HepG2 (cell line): ENCODE results near the gene HMGCLL1. TPM values are rescaled to one million over a fixed set of nuclear protein-coding genes. Genes with fewer than 3 reads are reported as not detected.

Experiments
- ATAC-seq: fragments of 200-7000 bp; cut with Tn5 transposase; 3 replicates; pipeline ENCODE4 v1.9.1; 2020; ENCODE audit warnings: mild to moderate bottlenecking, moderate library complexity
- BruUV-seq: library from RNA; stranded (reverse); fragments of 400-500 nt; replicated peaks from 2 replicates; lab custom pipeline; 2021; lab: Mats Ljungman, UMichigan
- CTCF ChIA-PET: fragments of 300-600 bp; formaldehyde crosslinking; extraction: SDS; loops from one replicate; lab custom pipeline; 2021; ENCODE audit warnings: low total read pairs, inconsistent platforms, low intra/inter-chr PET ratio; lab: Yijun Ruan, JAX
- POLR2A ChIA-PET: fragments of 350-600 bp; sonication (Branson Sonifier 250); formaldehyde crosslinking; loops from one replicate; lab custom pipeline; 2020; ENCODE audit warnings: antibody characterized with exemption, inconsistent platforms; lab: Yijun Ruan, JAX
- DNase-seq: peaks from one replicate; pipeline ENCODE4 v3.0.0-alpha.2; 2015; ENCODE audit warnings: low spot score
- FAIRE-seq: peaks from 3 replicates; lab custom pipeline; 2011; peaks lifted over from hg19 to GRCh38; lab: Jason Lieb, UNC
- H2AFZ ChIP-seq: one replicate; pipeline ENCODE4 v1.6.1; 2011; ENCODE audit warnings: low read length, inconsistent platforms
- H3K27ac ChIP-seq: fragments of 300-600 bp; 3 replicates; pipeline ENCODE4 v1.8.0; 2011; ENCODE audit warnings: mixed run types, mild to moderate bottlenecking, mixed read lengths, low read length, inconsistent platforms; ENCODE audit not compliant: insufficient read depth; ENCODE audit errors: extremely low read length
- H3K27me3 ChIP-seq, 2 experiments: fragments of 200-600 bp in 1 of 2; 2 replicates in 1 of 2; 3 replicates in 1 of 2; pipeline versions ENCODE4 v1.6.0 to v1.8.0; 2011; ENCODE audit warnings: low read length in 2 of 2, mild to moderate bottlenecking in 2 of 2, moderate library complexity in 2 of 2, inconsistent platforms in 1 of 2; ENCODE audit not compliant: insufficient read depth in 2 of 2, control insufficient read depth in 1 of 2
- H3K36me3 ChIP-seq, 2 experiments: fragments of 200-600 bp in 1 of 2; replicated peaks in 1 of 2; 2 replicates in 1 of 2; 3 replicates in 1 of 2; pipeline versions ENCODE4 v1.5.1 to v1.8.0; 2011; ENCODE audit warnings: low read length in 2 of 2, inconsistent platforms in 1 of 2; ENCODE audit not compliant: insufficient read depth in 2 of 2, control insufficient read depth in 1 of 2
- H3K4me1 ChIP-seq: 2 replicates; pipeline ENCODE4 v1.5.1; 2012; ENCODE audit warnings: low read length, inconsistent platforms; ENCODE audit not compliant: insufficient read depth
- H3K4me2 ChIP-seq: 2 replicates; pipeline ENCODE4 v1.6.0; 2011; ENCODE audit warnings: low read depth, low read length, inconsistent platforms
- H3K4me3 ChIP-seq, 3 experiments: fragments of 200-600 bp in 1 of 3; sonication (generic), shearing (Covaris generic) in 1 of 3; replicated peaks in 1 of 3; 2 replicates each; pipeline ENCODE4 v1.5.1; 2011 to 2016; ENCODE audit warnings: low read length in 3 of 3, inconsistent platforms in 2 of 3, low read depth in 2 of 3, mild to moderate bottlenecking in 2 of 3, control low read depth in 1 of 3, mixed read lengths in 1 of 3; ENCODE audit not compliant: insufficient read depth in 1 of 3
- H3K79me2 ChIP-seq: one replicate; pipeline ENCODE4 v1.6.1; 2011; ENCODE audit warnings: low read length, inconsistent platforms; ENCODE audit not compliant: insufficient read depth
- H3K9ac ChIP-seq: 2 replicates; pipeline ENCODE4 v1.6.0; 2011; ENCODE audit warnings: mild to moderate bottlenecking, low read depth, low read length, inconsistent platforms; ENCODE audit not compliant: insufficient read depth
- H3K9me3 ChIP-seq: 2 replicates; pipeline ENCODE4 v1.5.1; 2012; ENCODE audit warnings: mild to moderate bottlenecking, low read length
- H4K20me1 ChIP-seq: 2 replicates; pipeline ENCODE4 v1.6.0; 2011; ENCODE audit warnings: inconsistent platforms, mild to moderate bottlenecking, low read length, moderate library complexity; ENCODE audit not compliant: insufficient read depth
- CREB1 ChIP-seq, 2 experiments: fragments of 450-650 bp in 1 of 2; IDR thresholded peaks; 2 replicates each; pipeline ENCODE4 v1.6.1; 2016 to 2017; ENCODE audit warnings: control low read depth in 1 of 2, mild to moderate bottlenecking in 1 of 2, missing compliant biosample characterization in 1 of 2, missing genetic modification characterization in 1 of 2
- KLF6 ChIP-seq: IDR thresholded peaks from 2 replicates; pipeline ENCODE4 v1.8.0; 2016; ENCODE audit warnings: missing biosample characterization, missing genetic modification reagents
- NFE2 ChIP-seq: sonication (generic); formaldehyde crosslinking; IDR thresholded peaks from 2 replicates; pipeline ENCODE4 v1.4.0; 2020; ENCODE audit warnings: missing genetic modification reagents
- NFYC ChIP-seq: IDR thresholded peaks from 2 replicates; pipeline ENCODE4 v1.6.1; 2016; ENCODE audit warnings: missing genetic modification reagents, missing compliant biosample characterization
- RFX1 ChIP-seq: fragments of 450-650 bp; IDR thresholded peaks from 2 replicates; pipeline ENCODE4 v1.6.1; 2017
- TCF7L2 ChIP-seq: IDR thresholded peaks from 2 replicates; pipeline ENCODE4 v1.6.1; 2011; ENCODE audit warnings: mild to moderate bottlenecking, low read depth, low read length, moderate library complexity
- ZEB1 ChIP-seq: IDR thresholded peaks from 2 replicates; pipeline ENCODE4 v1.6.1; 2012; ENCODE audit warnings: mild to moderate bottlenecking, low read depth, inconsistent platforms; ENCODE audit not compliant: insufficient replicate concordance
- ZMAT3 ChIP-seq: sonication (generic); formaldehyde crosslinking; conservative IDR thresholded peaks from 2 replicates; pipeline ENCODE4 v1.7.0; 2021; ENCODE audit warnings: missing genetic modification reagents
- ZNF10 ChIP-seq: sonication (generic); formaldehyde crosslinking; IDR thresholded peaks from 2 replicates; pipeline ENCODE4 v1.4.0; 2020; ENCODE audit warnings: mild to moderate bottlenecking, low read depth, missing genetic modification reagents, borderline replicate concordance
- ZNF101 ChIP-seq: sonication (generic); formaldehyde crosslinking; IDR thresholded peaks from 2 replicates; pipeline ENCODE4 v1.4.0; 2020; ENCODE audit warnings: mild to moderate bottlenecking, low read depth, missing genetic modification reagents, borderline replicate concordance
- ZNF136 ChIP-seq: sonication (generic); formaldehyde crosslinking; IDR thresholded peaks from 2 replicates; pipeline ENCODE4 v1.8.1; 2022; ENCODE audit warnings: low read depth, mild to moderate bottlenecking, moderate library complexity, missing genetic modification reagents
- ZNF17 ChIP-seq: sonication (generic); formaldehyde crosslinking; IDR thresholded peaks from 2 replicates; pipeline ENCODE4 v1.5.0; 2020; ENCODE audit warnings: mild to moderate bottlenecking, missing genetic modification reagents
- ZNF180 ChIP-seq: sonication (generic); formaldehyde crosslinking; IDR thresholded peaks from 2 replicates; pipeline ENCODE4 v1.4.0; 2020; ENCODE audit warnings: low read depth, missing genetic modification reagents, borderline replicate concordance
- ZNF556 ChIP-seq: sonication (generic); formaldehyde crosslinking; IDR thresholded peaks from 2 replicates; pipeline ENCODE4 v1.4.0; 2020; ENCODE audit warnings: mild to moderate bottlenecking, missing genetic modification reagents, borderline replicate concordance
- ZNF570 ChIP-seq: sonication (generic); formaldehyde crosslinking; IDR thresholded peaks from 2 replicates; pipeline ENCODE4 v1.4.0; 2020; ENCODE audit warnings: mild to moderate bottlenecking, missing genetic modification reagents, borderline replicate concordance
- ZNF598 ChIP-seq: sonication (generic); formaldehyde crosslinking; IDR thresholded peaks from 2 replicates; pipeline ENCODE4 v1.5.1; 2020; ENCODE audit warnings: mild to moderate bottlenecking, missing genetic modification reagents, borderline replicate concordance
- WGBS: methylation state at CpG from one replicate; pipeline ENCODE4 v1.1.6; 2017; ENCODE audit warnings: low lambda C conversion rate; 5-methylcytosine and 5-hydroxymethylcytosine counted together
- in situ Hi-C: cut with HindIII; loops from 2 replicates; pipeline ENCODE4 v1.10.0; 2017; ENCODE audit warnings: low pct_unique_long_range_greater_than_20kb; ENCODE audit not compliant: extremely low pct_ligation_motif_present
- intact Hi-C: fragments of 100-400 bp; cut with micrococcal nuclease; formaldehyde crosslinking; loops from one replicate; pipeline ENCODE4 v1.10.0; 2022; ENCODE audit not compliant: unreplicated experiment
- polyA plus RNA-seq, 8 experiments: library from polyadenylated mRNA; depleted of rRNA in 3 of 8; stranded (reverse) in 7 of 8; unstranded in 1 of 8; fragments of >200 nt; fragmentation: Illumina TruSeq in 4 of 8; extraction: Trizol in 4 of 8; gene quantifications; 2 replicates each; pipeline versions ENCODE4 v1.2.1 to v1.2.3, GENCODE V29; 2011 to 2016; ENCODE audit warnings: low read depth in 4 of 8, missing spikeins in 1 of 8, mixed read lengths in 1 of 8; ENCODE audit not compliant: insufficient read depth in 1 of 8
- total RNA-seq, 5 experiments: library from RNA; depleted of rRNA; stranded (reverse); fragments of >200 nt; fragmentation: Illumina TruSeq; extraction: Trizol; gene quantifications; 2 replicates each; pipeline ENCODE4 v1.2.3, GENCODE V29; 2016; ENCODE audit warnings: low read depth in 1 of 5
- TF ChIP-seq, protein P1 (sequence below): sonication (generic); formaldehyde crosslinking; IDR thresholded peaks from 2 replicates; pipeline ENCODE4 v1.8.1; 2023; ENCODE audit warnings: mild to moderate bottlenecking, moderate library complexity, missing genetic modification reagents
- TF ChIP-seq, protein P2 (sequence below), 2 experiments: IDR thresholded peaks; 2 replicates each; pipeline ENCODE4 v1.6.1; 2011 to 2012; ENCODE audit warnings: low read length in 2 of 2, borderline replicate concordance in 1 of 2, low read depth in 1 of 2, mild to moderate bottlenecking in 1 of 2, moderate library complexity in 1 of 2
- TF ChIP-seq, protein P3 (sequence below): IDR thresholded peaks from 2 replicates; pipeline ENCODE4 v1.6.1; 2016; ENCODE audit warnings: low read depth, borderline replicate concordance
- TF ChIP-seq, protein P4 (sequence below): IDR thresholded peaks from 2 replicates; pipeline ENCODE4 v1.6.1; 2012; ENCODE audit warnings: inconsistent platforms

The HMGCLL1 gene
- total and polyA plus RNA-seq, 2 of the 13 experiments (the other 11 are each of a cell fraction or from before 2014, with no cell fraction given) = not detected

DNA sequence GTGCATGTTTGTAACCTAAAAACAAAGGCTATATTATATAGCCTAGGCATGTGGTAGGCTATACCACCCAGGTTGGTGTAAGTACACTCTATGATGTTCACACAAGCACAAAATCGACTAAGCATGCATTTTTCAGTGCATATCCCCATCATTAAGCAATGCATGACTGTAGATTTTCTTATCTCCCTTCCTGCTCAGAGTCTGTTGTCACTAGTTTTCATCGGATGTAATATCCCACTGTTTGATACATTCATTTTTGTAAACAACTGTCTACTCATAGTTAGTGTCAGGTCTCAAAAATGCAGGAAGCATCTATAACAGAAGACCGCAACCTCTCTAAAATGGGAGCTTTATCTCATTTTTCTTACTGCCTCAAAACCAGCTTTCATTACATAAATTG is 181.0 kb downstream of the HMGCLL1 start (continued):
- TF ChIP-seq RFX1 (no peak), ZNF17 (no peak), ZNF180 (CRISPR knock-in tag) (no peak)

DNA sequence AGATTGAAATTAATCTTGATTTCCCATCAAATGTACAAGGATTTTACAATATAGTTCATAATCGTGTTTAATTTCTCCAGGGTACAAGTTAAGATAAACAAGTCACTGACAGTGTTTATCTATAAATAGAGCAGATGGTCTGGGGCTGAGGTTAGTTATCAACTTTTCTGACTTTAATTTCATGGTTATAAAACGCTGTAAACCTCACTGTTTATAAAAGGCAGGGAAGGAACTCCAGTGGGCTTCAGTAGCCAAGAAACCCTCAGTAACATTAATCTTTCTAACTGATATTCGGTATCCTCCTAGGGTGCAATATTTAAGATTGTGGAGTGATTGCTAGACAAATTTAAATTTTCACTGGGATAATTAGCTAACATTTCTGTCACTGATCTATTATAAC is 183.1 kb downstream of the HMGCLL1 start:
- H3K4me3 ChIP-seq = no peak overlapping the region
- ATAC-seq (no peak), FAIRE-seq (no peak), DNase-seq (no peak)
- no peak overlapping the region for H3K27ac ChIP-seq
- no peaks in the 10 kb centered on the region for H3K79me2 ChIP-seq
- no peak overlapping the region for H3K4me2 ChIP-seq
- H3K4me1 ChIP-seq = no peaks in the 10 kb centered on the region
- H3K9ac ChIP-seq = no peak overlapping the region
- ChIA-PET POLR2A (no interaction called here), CTCF (no interaction called here)
- no peaks in the 10 kb centered on the region for H3K9me3 ChIP-seq
- 19% methylated on average over 3 of the region's 3 CpGs for WGBS
- in situ Hi-C loops = no loop called here
- no peaks in the 10 kb centered on the region; a peak in 1 of 5 replicates for H3K27me3 ChIP-seq
- no peaks in the 10 kb centered on the region for H3K36me3 ChIP-seq
- H4K20me1 ChIP-seq = no peaks in the 10 kb centered on the region
- BruUV-seq = no TSS peak
- no peak overlapping the region for H2AFZ ChIP-seq
- intact Hi-C loops = no loop called here
- TF ChIP-seq, protein P1, sequence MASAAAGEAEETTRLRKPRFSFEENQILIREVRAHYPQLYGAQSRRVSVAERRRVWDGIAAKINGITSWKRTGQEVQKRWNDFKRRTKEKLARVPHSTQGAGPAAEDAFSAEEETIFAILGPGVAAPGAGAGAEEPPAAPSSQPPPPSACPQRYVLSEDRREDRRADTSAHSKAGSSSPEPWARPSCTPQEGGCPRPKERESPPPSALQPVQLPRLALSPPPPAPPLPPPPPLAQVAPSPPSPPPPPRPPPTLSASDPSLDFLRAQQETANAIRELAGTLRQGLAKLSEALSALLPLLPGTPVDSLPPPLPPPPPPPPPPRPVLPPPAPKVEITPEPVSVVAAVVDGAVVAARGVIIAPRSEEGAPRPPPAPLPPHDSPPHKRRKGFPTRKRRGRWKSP (CRISPR knock-in tag) = no peak
- TF ChIP-seq ZMAT3 (CRISPR knock-in tag) = no peak
- TF ChIP-seq, protein P2, sequence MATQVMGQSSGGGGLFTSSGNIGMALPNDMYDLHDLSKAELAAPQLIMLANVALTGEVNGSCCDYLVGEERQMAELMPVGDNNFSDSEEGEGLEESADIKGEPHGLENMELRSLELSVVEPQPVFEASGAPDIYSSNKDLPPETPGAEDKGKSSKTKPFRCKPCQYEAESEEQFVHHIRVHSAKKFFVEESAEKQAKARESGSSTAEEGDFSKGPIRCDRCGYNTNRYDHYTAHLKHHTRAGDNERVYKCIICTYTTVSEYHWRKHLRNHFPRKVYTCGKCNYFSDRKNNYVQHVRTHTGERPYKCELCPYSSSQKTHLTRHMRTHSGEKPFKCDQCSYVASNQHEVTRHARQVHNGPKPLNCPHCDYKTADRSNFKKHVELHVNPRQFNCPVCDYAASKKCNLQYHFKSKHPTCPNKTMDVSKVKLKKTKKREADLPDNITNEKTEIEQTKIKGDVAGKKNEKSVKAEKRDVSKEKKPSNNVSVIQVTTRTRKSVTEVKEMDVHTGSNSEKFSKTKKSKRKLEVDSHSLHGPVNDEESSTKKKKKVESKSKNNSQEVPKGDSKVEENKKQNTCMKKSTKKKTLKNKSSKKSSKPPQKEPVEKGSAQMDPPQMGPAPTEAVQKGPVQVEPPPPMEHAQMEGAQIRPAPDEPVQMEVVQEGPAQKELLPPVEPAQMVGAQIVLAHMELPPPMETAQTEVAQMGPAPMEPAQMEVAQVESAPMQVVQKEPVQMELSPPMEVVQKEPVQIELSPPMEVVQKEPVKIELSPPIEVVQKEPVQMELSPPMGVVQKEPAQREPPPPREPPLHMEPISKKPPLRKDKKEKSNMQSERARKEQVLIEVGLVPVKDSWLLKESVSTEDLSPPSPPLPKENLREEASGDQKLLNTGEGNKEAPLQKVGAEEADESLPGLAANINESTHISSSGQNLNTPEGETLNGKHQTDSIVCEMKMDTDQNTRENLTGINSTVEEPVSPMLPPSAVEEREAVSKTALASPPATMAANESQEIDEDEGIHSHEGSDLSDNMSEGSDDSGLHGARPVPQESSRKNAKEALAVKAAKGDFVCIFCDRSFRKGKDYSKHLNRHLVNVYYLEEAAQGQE (IDR thresholded peaks at IDR 0.05; ENCODE audit: borderline replicate concordance in 1 of 2, low read depth in 1 of 2, low read length in 2 of 2) = no peak
- TF ChIP-seq ZNF136 (CRISPR knock-in tag) = no peak
- no peak for TF ChIP-seq ZEB1
- TF ChIP-seq KLF6 (CRISPR knock-in tag) = no peak
- TF ChIP-seq CREB1 (IDR thresholded peaks at IDR 0.05) = no peak
- no peak for TF ChIP-seq CREB1 (CRISPR knock-in tag; IDR thresholded peaks at IDR 0.05)
- TF ChIP-seq, protein P3, sequence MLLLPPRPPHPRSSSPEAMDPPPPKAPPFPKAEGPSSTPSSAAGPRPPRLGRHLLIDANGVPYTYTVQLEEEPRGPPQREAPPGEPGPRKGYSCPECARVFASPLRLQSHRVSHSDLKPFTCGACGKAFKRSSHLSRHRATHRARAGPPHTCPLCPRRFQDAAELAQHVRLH (CRISPR knock-in tag) = no peak
- TF ChIP-seq ZNF101 (CRISPR knock-in tag) = no peak
- no peak for TF ChIP-seq TCF7L2
- TF ChIP-seq NFE2 (CRISPR knock-in tag) = no peak
- TF ChIP-seq ZNF598 = no peak
- TF ChIP-seq ZNF570 (CRISPR knock-in tag) = no peak
- TF ChIP-seq ZNF10 (CRISPR knock-in tag) = no peak
- no peak for TF ChIP-seq ZNF556 (CRISPR knock-in tag)
- TF ChIP-seq NFYC = no peak
- TF ChIP-seq, protein P4, sequence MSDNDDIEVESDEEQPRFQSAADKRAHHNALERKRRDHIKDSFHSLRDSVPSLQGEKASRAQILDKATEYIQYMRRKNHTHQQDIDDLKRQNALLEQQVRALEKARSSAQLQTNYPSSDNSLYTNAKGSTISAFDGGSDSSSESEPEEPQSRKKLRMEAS = no peak
